ENCODE measurements around the gene RNF208.
"Not testable (repeated sequence)": the region's sequence is repeated elsewhere in the genome, so short reads cannot be mapped to it uniquely, and the experiment has no call there.

RNF208 gene

DNA sequence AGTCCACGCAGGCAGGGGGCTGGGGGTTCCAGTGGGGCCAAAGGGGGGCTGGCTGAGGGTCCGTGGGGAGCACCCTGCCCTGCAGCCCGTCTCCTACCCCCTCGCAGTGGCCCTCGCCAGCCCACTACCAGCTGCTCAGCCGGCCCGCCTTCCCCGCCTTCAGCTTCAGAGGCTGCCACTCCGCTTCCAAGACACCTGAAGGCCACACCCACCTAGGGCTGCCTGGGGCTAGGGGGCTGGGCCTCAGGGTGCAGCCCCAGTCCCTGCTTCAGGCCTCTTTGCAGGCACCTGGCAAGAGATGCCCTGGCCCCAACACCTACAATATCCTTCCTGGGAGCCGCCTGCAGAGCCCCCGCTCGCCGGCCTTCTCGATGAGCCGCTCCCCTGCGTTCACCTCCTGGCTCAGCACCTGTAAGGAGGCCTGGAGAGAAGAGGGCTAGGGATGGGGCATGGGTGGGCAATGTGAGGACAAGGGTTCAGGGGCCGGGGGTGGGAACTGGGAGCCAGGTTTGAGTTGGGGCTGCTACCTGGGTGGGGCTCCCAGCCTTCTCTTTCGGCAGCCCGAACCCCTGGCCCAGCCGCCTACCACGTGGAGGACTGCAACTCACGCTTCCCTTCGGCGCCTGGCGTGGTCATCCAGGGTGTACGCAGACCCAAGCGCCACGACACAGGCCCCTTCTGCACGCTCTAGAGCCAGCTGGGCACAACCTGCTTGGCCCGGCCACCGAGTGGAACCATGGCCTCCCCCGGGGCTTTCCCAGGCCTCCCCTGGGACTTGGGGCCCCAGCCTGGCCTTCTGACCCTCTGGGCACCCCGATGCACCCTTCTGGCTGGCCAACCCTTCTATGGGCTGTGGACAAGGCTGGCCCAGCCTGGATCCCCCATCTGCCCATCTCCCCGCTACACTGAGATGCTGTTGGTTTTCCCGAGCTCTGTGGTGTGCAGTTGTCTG is 30.8 kb upstream of the RNF208 start:
- DNase-seq: no peak

GRCh38 chr9:137251490-137252268 is 29.6 kb upstream of the RNF208 start:
- no peak for DNase-seq

GRCh38 chr9:137251194-137251461 is 29.1 kb upstream of the RNF208 start, which contains the start of gene STPG3:
TSS of gene STPG3 (plus strand) at chr9:137251286. CDS start at chr9:137251287, 1 bp downstream.
- no peak for DNase-seq

DNA sequence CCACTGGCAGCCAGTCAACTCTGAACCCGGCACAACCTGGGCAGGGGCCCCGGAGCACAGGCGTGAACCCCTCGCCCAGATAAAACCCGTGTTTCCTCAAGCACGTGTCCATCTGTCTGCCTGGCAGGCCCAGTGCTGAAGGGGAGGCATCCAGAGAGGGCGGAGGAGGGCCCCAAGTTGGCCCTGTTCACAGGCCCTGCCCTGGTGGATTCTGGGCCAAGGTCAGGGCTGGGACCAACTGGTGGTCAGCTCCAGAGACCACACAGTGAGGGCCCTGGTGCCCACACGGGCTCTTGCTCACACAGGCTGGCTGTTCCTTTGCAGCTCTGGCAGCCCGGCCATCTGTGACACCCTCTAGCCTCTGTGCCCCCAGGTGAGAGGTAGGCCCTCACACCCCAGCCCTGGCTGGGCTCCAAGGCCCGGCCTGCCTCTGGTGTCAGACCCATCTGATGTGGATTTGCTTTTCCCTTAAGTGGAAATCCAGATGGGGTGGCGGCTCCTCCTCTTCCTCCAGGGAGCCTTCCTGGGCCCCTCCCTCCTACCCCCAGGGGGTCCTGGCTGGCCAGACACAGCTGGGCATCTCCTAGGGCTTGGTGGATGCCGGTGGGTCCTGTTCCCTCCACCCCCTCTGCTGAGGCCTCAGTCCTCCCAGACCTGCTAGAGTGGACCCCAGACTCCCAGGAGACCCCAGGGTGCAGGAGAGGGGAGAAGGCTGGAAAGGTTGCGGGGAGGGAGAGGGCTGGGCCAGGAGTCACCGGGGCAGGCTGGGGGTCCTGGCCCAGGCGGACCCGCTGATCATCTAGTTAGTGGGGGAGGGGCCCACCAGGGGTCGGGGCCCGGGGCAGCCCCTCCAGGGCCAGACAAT is 28.5 kb upstream of the RNF208 start:
- no peak for DNase-seq

DNA sequence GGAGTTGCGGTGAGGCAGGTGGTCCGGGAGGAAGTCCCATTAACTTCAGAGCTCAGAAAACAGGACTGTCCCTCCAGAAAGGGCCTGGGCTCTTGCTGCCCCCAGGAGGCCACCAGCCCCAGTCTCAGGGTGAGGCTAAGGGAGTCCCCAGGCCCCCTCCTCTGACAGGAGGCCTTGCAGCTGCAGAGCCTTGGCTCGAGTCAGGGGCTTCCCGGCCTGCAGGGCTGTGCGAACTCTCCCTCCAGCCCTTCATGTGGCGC is 25.8 kb upstream of the RNF208 start:
- DNase-seq: no peak

DNA sequence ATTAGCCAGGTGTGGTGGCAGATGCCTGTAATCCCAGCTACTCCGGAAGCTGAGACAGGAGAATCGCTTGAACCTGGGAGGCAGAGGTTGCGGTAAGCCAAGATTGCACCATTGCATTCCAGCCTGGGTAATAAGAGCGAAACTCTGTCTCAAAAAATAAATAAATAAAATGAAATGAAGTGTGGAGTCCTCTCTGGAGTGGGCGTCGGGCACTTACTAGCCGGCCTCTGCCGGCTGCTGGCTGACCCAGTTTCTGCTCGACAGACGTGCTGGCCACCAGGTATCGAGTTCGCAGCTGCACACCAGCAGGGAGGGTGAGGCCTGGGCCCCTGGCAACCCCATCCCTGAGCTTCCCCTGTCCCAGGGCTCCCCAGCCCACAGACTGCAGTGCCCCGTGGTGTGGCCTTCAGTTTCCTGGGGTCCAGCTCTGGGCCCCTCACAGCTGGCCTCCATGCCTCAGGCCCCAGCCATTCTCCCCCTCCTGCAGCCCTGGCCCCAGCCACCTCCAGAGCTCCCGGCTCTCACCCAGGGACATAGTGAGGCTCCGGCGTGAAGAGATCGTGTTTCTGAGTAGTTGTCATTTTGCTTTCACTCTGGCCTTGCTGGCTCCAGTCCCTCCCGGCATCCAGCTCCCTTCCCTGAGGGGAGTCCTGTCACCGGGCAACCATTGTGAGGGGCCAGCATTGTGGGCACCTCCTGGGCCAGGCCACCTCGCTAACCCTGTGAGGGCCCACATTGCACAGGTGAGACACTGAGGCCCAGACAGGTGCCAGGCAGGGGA is 25.3 kb upstream of the RNF208 start:
- DNase-seq: no peak

- no peak for DNase-seq
These were observed 23.7 kb upstream of the RNF208 start for GRCh38 chr9:137245450-137246421.

DNA sequence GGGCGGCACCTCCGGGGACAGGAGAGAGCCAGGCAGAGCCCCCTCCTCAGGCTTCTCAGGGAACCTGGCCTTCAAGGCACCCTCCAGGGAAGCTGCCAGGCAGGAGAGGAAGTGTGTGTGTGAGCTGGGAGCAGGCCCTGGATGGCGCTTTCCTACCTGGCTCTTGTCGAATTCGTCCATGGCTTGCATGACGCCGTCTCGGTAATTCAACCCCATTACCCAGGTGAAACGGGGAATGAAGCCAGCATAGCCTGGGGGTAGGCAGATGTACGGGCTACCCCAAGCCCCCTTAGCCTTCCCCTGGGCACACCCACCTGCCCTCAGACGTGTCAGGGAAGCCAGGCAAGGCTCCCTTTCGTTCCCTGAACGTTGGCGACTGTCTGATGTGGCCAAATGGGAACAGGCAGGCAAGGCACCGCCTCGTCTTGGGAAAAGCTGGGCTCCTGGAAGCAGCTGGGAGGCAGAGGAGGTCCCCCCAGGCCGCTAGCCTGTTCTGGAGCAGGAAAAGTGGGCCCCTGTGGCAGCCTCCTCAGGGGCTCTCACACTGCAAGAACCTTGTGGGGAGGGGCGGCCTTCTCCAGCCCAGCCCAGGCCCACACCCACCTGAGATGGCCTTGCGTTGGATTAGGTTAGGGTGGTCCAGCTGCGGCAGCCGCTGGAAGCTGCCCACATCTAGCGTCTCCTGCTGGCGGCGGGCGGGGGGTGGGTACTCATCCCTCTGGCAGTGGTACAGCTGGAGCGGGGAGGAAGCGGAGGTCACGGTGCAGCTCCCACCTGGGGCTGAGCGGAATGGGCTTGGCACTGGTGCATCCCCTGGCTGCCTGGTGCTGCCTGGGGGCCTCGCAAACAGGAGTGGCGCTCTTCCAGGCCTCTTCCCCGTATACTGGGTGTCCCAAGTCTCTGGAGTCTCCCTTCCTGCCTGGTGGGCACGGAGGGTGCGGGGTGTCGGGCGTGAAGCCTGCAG is 22.7 kb upstream of the RNF208 start:
- no peak for DNase-seq

DNA sequence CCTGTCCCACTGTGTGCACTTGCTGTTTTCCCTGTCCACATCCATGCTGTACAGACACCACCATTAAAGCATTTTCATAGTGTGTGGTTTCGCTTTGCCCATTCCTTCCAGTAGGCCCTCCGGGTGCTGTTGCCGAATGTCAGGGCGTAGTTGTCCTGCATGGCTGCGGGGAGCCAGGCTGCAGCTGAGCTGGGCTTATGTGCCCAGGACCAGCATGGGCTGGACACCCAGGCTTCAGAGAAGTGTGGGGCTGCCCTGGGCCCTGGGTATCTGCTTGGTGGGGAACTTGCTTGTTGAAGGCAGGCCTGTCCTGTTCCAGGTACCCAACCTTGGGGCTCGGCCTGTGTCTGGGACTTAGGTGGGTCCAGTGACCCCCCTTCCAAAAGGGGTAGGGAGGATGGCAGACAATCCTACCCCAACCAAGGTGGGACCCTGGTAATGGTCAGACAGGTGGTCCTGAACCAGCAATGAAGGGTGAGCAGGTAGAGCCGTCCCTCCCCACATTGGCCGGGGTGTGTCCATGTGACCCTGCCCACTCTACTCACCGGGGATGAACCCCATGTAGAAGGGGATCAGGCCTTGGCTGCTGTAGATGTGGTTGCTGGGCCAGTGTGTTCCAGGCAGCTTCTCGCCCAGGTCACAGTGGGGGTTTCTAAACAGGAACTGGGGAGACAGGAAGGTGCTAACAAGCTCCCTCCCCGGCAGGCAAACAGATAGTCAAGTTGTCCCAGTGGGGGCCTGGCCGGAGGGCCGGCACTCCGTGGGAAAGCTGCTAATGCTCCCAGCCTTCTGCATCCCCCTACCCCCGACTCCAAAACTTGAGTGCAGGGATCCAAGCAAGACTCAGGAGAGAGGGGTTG is 21.8 kb upstream of the RNF208 start:
- DNase-seq: no peak

DNA sequence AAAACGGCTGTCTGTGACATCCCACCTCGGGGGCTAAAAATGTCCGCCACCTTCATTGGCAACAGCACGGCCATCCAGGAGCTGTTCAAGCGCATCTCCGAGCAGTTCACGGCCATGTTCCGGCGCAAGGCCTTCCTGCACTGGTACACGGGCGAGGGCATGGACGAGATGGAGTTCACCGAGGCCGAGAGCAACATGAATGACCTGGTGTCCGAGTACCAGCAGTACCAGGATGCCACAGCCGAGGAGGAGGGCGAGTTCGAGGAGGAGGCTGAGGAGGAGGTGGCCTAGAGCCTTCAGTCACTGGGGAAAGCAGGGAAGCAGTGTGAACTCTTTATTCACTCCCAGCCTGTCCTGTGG is 21.2 kb upstream of the RNF208 start:
- not testable (repeated sequence) for DNase-seq

- no peak for DNase-seq
These were observed 20.5 kb upstream of the RNF208 start for GRCh38 chr9:137242269-137243203.

DNA sequence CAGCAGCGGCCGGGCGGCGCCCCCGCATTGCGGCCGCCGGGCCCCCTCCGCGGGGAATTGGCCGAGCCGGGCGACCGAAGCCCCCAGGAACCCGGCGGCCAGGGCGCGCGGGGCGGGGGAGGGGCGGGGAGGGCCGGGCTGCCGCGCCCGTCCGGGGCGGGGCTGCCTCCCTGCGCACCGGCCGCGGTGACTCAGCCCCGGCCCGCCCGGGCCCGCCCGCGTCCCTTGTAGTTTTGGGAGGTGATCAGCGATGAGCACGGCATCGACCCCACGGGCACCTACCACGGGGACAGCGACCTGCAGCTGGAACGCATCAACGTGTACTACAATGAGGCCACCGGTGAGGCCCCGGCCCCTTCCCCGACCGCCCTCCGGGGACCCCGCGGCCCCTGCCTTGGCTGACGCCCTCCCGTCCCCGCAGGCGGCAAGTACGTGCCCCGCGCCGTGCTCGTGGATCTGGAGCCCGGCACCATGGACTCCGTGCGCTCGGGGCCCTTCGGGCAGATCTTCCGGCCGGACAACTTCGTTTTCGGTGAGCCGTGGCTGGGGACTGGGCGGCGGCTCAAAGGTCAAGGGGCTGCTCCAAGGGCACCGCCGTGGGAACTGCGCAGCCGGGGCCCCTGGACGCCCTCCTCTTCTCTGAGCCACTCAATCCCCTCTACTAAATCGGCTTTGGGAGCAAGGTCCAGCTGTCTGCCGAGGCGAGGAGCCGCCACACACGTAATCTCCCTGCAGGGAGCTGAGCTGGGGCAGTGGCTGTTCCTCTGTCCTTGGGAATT is 19.6 kb upstream of the RNF208 start:
- peak; percentile 64 for DNase-seq

GRCh38 chr9:137240841-137241489 is 18.9 kb upstream of the RNF208 start, which contains the start of gene TUBB4B:
TSS of gene TUBB4B (plus strand) at chr9:137241287. CDS start at chr9:137241361, 74 bp downstream.
- DNase-seq: peak; percentile 100

DNA sequence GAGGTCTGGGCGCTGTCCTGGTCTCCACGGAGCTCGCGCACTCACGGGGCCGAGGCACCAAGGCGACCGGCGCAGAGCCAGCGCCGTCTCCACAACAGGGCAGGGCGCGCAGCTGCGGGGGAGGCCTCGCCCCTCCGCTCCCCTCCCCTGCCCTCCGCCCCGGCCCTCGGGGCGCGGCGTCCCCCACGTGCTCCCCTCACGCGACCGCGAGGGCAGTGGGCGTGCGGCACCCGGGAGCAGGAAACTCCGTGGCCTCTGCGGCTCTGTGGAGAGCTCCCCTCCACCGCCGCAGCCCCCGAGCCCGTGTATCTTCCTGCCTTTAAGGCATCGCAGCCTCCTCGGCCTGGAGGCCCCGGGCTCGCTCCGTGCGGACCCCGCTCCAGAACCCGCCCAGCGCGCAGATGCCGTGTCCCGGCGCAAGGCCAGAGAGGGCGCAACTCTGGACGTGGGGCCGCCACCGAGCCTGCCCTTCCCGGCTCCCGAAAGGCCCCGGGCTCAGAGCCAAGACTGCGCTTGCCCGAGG is 18.3 kb upstream of the RNF208 start:
- peak; percentile 72 for DNase-seq

- DNase-seq: not testable (repeated sequence)
These were observed 17.6 kb upstream of the RNF208 start for GRCh38 chr9:137239541-137240200.

Measured in CD4-positive, alpha-beta T cell treated with Interleukin-15 for 1 hour (primary cell).